CD4-positive, alpha-beta T cell (primary cell): ENCODE results near the gene RIT1. TPM values are rescaled to one million over a fixed set of nuclear protein-coding genes. Genes with fewer than 3 reads are reported as not detected.

Source experiments
- ATAC-seq: fragments of 200-7000 bp; cut with Tn5 transposase; one replicate; pipeline ENCODE4 v1.10.0; 2022; ENCODE audit warnings: mild to moderate bottlenecking; ENCODE audit not compliant: poor library complexity
- CTCF ChIA-PET: fragments of 350-600 bp; sonication (Branson Sonifier 250); formaldehyde crosslinking; loops from one replicate; lab custom pipeline; 2021; ENCODE audit warnings: antibody characterized with exemption, inconsistent platforms; lab: Charles Lee
- POLR2A ChIA-PET: fragments of 350-600 bp; sonication (Branson Sonifier 250); formaldehyde crosslinking; loops from one replicate; lab custom pipeline; 2021; ENCODE audit warnings: antibody characterized with exemption, inconsistent platforms; lab: Charles Lee
- DNase-seq, 14 experiments: peaks; one replicate each; pipeline ENCODE4 v3.0.0-alpha.2; 2013 to 2020; ENCODE audit warnings: mixed read lengths in 2 of 14
- H3K27ac ChIP-seq, 2 donors: one replicate each; pipeline versions ENCODE4 v1.5.1 to v1.7.0; 2013; ENCODE audit warnings: low read length in 2 of 2, low read depth in 1 of 2, mild to moderate bottlenecking in 1 of 2
- H3K27me3 ChIP-seq, 2 experiments: 1 replicate in 1 of 2; 2 replicates in 1 of 2; pipeline versions ENCODE4 v1.6.1 to v1.7.0; 2013; ENCODE audit warnings: low read length in 2 of 2, control low read depth in 1 of 2, mild to moderate bottlenecking in 1 of 2, moderate library complexity in 1 of 2; ENCODE audit not compliant: insufficient read depth in 2 of 2, control insufficient read depth in 1 of 2
- H3K36me3 ChIP-seq: one replicate; pipeline ENCODE4 v1.6.1; 2013; ENCODE audit warnings: low read length, control low read depth; ENCODE audit not compliant: insufficient read depth
- H3K4me1 ChIP-seq: one replicate; pipeline ENCODE4 v1.6.1; 2013; ENCODE audit warnings: low read length, control low read depth; ENCODE audit not compliant: insufficient read depth
- H3K4me3 ChIP-seq: one replicate; pipeline ENCODE4 v1.5.1; 2013; ENCODE audit warnings: mild to moderate bottlenecking, low read length, moderate library complexity
- H3K9me3 ChIP-seq, 2 experiments: 1 replicate in 1 of 2; 2 replicates in 1 of 2; pipeline versions ENCODE4 v1.6.1 to v1.7.0; 2013; ENCODE audit warnings: low read length in 2 of 2, mild to moderate bottlenecking in 2 of 2, control low read depth in 1 of 2, moderate library complexity in 1 of 2; ENCODE audit not compliant: control insufficient read depth in 1 of 2, insufficient read depth in 1 of 2
- H3K27ac Mint-ChIP-seq: one replicate; pipeline ENCODE4 v1.8.0; 2020; ENCODE audit warnings: mixed read lengths
- H3K27me3 Mint-ChIP-seq: one replicate; pipeline ENCODE4 v1.8.0; 2021; ENCODE audit warnings: mixed read lengths
- H3K36me3 Mint-ChIP-seq: one replicate; pipeline ENCODE4 v1.8.0; 2021; ENCODE audit warnings: low read depth, mixed read lengths
- H3K4me1 Mint-ChIP-seq: one replicate; pipeline ENCODE4 v1.8.0; 2021; ENCODE audit warnings: low read depth, mixed read lengths
- H3K4me3 Mint-ChIP-seq: one replicate; pipeline ENCODE4 v1.8.0; 2020; ENCODE audit warnings: mild to moderate bottlenecking, mixed read lengths
- H3K9me3 Mint-ChIP-seq: one replicate; pipeline ENCODE4 v1.8.0; 2020; ENCODE audit warnings: mixed read lengths
- CTCF ChIP-seq: fragments of 200-600 bp; IDR thresholded peaks from one replicate; pipeline ENCODE4 v1.8.0; 2022; ENCODE audit warnings: antibody characterized with exemption, mild to moderate bottlenecking
- intact Hi-C, 2 experiments: fragments of 100-400 bp; cut with DNase I in 1 of 2; cut with micrococcal nuclease in 1 of 2; formaldehyde crosslinking; loops; one replicate each; pipeline versions ENCODE4 v1.15.1 to v1.9.0; 2023 to 2025; cut with DNase I, micrococcal nuclease
- total RNA-seq, 174 experiments: library from RNA in 2 of 174; stranded (reverse) in 2 of 174; gene quantifications; one replicate each; pipeline ENCODE4 v1.2.3 and lab custom pipeline; 2021 to 2026

The RIT1 gene
- total RNA-seq, 2 experiments from 2014 or later, result 66.2 to 67.0 TPM

- no peaks in the 10 kb centered on the region for H3K9me3 Mint-ChIP-seq
- POLR2A ChIA-PET, result interaction anchor here (0.8 kb wide), 1 partner anchor 30 kb away, joined by 3 read pairs; the partner anchor contains the start of gene KHDC4
Measured at GRCh38 chr1:155904261-155904660, 6.9 kb downstream of the RIT1 start.

GRCh38 chr1:155900161-155900560 is 11.0 kb downstream of the RIT1 start:
- Mint-ChIP-seq H3K4me1 (peaks cover 10% of the 10 kb centered on the region), H3K4me3 (no peak overlapping the region), H3K9me3 (no peaks in the 10 kb centered on the region), H3K36me3 (peaks cover 65% of the 10 kb centered on the region), H3K27ac (no peak overlapping the region), H3K27me3 (no peaks in the 10 kb centered on the region)
- ChIA-PET CTCF (no interaction called here), POLR2A (interaction anchor here (0.6 kb wide), 1 partner anchor 43 kb away, joined by 4 read pairs; the partner anchor contains the start of gene GON4L)
- ATAC-seq (no peak), DNase-seq (no peak)
- Histone ChIP-seq H3K4me3 (no peak overlapping the region), H3K27me3 (no peaks in the 10 kb centered on the region), H3K27ac (no peak overlapping the region), H3K4me1 (no peaks in the 10 kb centered on the region), H3K36me3 (peaks cover 67% of the 10 kb centered on the region), H3K9me3 (no peaks in the 10 kb centered on the region)
- TF ChIP-seq CTCF, result no peak
- intact Hi-C loops, result no loop called here

More at GRCh38 chr1:155904261-155904660, 6.9 kb downstream of the RIT1 start:
- CTCF ChIA-PET, result interaction anchor here (0.6 to 0.7 kb wide), 2 partner anchors 74 to 104 kb away, joined by 3 read pairs; partner anchors contain the start of gene ARHGEF2
- intact Hi-C loops, result no loop called here
- H3K27me3 ChIP-seq, result no peaks in the 10 kb centered on the region
- H3K27ac Mint-ChIP-seq, result no peak overlapping the region
- H3K4me3 Mint-ChIP-seq, result no peak overlapping the region
- peaks cover 69% of the 10 kb centered on the region for H3K36me3 ChIP-seq
- H3K4me1 Mint-ChIP-seq, result peaks cover 7% of the 10 kb centered on the region
- no peaks in the 10 kb centered on the region for H3K9me3 ChIP-seq
- peaks cover 68% of the 10 kb centered on the region for H3K36me3 Mint-ChIP-seq
- no peak overlapping the region for H3K4me3 ChIP-seq
- no peak for ATAC-seq
- no peaks in the 10 kb centered on the region for H3K27me3 Mint-ChIP-seq
- H3K4me1 ChIP-seq, result peaks cover 5% of the 10 kb centered on the region
- no peak for TF ChIP-seq CTCF
- H3K27ac ChIP-seq, result no peak overlapping the region
- no peak for DNase-seq

- ATAC-seq (no peak), DNase-seq (no peak)
- no peak overlapping the region for H3K27ac Mint-ChIP-seq
- H3K4me3 Mint-ChIP-seq, result no peak overlapping the region
- CTCF ChIA-PET, result no interaction called here
- POLR2A ChIA-PET, result interaction anchor here (0.6 to 1.0 kb wide), 2 partner anchors 38 to 42 kb away, joined by 3 to 4 read pairs; partner anchors contain the start of gene GON4L
- H3K36me3 ChIP-seq, result peaks cover 62% of the 10 kb centered on the region
- H3K9me3 Mint-ChIP-seq, result no peaks in the 10 kb centered on the region
- H3K4me1 ChIP-seq, result no peaks in the 10 kb centered on the region
- H3K27ac ChIP-seq, result no peak overlapping the region
- H3K4me1 Mint-ChIP-seq, result peaks cover 10% of the 10 kb centered on the region
- intact Hi-C loops, result no loop called here
- H3K4me3 ChIP-seq, result no peak overlapping the region
- no peaks in the 10 kb centered on the region for H3K9me3 ChIP-seq
- H3K27me3 ChIP-seq, result no peaks in the 10 kb centered on the region
- H3K27me3 Mint-ChIP-seq, result no peaks in the 10 kb centered on the region
- peaks cover 61% of the 10 kb centered on the region for H3K36me3 Mint-ChIP-seq
- TF ChIP-seq CTCF, result no peak
Measured at GRCh38 chr1:155899683-155900082, 11.5 kb downstream of the RIT1 start.
